HG03064 (cell line): Measurements from ENCODE around the gene KCNN2.

Experiments used
- ATAC-seq: cut with Tn5 transposase; IDR thresholded peaks from one replicate; pipeline ENCODE4 v1.9.1; 2021; ENCODE audit warnings: low read depth; ENCODE audit not compliant: unreplicated experiment

KCNN2 gene

DNA sequence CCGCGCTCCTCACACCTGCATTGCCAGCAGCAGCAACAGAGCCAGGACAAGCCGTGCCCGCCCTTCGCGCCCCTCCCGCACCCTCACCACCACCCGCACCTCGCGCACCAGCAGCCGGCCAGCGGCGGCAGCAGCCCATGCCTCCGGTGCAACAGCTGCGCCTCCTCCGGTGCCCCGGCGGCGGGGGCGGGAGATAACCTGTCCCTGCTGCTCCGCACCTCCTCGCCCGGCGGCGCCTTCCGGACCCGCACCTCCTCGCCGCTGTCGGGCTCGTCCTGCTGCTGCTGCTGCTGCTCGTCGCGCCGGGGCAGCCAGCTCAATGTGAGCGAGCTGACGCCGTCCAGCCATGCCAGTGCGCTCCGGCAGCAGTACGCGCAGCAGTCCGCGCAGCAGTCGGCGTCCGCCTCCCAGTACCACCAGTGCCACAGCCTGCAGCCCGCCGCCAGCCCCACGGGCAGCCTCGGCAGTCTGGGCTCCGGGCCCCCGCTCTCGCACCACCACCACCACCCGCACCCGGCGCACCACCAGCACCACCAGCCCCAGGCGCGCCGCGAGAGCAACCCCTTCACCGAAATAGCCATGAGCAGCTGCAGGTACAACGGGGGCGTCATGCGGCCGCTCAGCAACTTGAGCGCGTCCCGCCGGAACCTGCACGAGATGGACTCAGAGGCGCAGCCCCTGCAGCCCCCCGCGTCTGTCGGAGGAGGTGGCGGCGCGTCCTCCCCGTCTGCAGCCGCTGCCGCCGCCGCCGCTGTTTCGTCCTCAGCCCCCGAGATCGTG lies 517 bp downstream of the KCNN2 start:
- no peak for ATAC-seq

DNA sequence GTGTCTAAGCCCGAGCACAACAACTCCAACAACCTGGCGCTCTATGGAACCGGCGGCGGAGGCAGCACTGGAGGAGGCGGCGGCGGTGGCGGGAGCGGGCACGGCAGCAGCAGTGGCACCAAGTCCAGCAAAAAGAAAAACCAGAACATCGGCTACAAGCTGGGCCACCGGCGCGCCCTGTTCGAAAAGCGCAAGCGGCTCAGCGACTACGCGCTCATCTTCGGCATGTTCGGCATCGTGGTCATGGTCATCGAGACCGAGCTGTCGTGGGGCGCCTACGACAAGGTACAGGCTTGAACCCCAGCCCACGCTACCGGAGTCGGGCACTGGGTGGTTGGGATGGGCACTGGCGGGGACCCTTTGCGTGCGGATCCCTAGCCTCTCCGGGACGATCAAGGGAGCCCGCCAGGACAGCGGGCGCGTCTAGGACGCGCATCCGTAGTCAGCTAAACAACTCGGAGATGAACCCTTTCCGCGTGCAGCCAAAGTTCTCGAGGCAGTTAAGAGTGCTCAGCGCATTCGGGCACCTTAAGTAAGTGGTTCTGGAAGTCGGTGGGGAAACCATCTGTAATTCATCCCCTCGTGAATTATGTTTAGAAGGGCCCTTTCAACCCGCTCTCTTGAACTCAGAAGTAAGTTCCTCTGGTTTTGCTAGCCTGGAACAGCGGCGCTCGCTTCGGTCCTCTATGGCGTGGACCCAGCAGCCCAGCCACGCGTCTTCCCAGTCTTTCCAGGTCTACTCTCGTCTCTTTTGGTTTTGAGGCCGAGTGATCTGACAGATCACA lies 1.3 kb downstream of the KCNN2 start:
- no peak for ATAC-seq

DNA sequence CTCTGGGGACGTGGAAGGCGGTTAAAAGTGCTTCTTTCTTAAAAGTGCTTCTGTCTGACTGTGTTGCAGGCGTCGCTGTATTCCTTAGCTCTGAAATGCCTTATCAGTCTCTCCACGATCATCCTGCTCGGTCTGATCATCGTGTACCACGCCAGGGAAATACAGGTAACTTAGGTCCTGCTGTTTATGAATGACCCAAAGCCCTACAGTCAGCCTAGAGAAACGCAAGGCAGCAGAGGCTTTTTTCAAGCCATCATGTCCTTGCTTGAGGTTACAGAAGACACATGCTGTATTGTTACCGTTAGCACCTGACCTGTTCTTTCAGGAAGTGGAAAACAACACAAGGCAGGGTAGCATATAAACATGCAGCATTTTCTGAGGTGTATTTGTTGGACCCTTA lies 2.0 kb downstream of the KCNN2 start:
- no peak for ATAC-seq

DNA sequence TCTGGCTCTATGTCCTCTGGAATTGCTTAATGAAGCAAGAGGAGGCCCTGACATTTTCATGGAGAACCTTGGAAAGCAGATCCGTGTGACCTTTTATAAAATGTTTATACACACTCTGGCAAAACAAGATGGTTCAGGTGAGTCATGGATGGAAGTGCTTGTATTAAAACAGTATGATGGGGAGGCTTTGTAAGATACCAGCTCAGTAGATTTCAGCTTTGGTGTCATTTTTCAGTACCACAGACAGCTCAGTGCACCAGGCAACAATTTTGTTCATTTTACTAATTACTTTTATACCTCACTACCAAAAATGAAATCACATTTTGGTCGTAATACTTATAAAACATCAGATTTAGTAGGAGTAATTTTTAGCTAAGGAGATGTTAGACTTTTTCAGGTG lies 5.2 kb downstream of the KCNN2 start:
- no peak for ATAC-seq

DNA sequence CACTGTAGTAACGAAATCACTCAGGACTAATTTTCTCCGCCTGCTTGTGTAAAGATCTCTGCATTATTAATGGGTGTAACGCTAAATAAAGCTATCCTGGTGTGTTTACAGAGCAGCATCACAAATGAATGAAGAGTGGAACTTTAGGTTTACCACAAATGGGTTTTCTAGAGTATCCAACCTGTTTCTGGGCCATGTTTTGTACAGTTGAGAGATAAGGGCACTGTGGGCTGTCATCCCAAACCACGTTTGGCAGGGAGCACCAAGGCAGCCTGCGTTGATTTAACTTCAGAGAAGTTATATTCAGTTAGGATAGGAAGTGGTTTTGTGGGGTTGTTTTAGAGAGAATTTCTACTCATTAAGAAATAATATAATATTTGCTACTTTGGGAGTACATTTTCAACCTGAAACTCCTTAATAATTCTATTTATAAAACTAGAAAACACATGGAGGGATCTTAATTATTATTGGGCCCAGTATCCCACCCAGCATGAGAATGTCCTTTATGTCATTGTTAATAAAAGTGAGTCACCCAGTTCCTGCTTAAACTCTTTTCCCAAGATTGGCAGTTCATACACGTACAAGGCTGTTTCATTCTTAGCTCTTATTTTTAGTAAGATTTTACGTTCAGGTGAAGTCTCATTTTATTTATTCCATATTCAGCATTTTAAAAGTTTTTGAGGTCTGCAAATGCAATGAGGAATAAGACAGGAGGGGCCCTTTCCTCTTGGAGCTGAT lies 8.0 kb downstream of the KCNN2 start:
- no peak for ATAC-seq

DNA sequence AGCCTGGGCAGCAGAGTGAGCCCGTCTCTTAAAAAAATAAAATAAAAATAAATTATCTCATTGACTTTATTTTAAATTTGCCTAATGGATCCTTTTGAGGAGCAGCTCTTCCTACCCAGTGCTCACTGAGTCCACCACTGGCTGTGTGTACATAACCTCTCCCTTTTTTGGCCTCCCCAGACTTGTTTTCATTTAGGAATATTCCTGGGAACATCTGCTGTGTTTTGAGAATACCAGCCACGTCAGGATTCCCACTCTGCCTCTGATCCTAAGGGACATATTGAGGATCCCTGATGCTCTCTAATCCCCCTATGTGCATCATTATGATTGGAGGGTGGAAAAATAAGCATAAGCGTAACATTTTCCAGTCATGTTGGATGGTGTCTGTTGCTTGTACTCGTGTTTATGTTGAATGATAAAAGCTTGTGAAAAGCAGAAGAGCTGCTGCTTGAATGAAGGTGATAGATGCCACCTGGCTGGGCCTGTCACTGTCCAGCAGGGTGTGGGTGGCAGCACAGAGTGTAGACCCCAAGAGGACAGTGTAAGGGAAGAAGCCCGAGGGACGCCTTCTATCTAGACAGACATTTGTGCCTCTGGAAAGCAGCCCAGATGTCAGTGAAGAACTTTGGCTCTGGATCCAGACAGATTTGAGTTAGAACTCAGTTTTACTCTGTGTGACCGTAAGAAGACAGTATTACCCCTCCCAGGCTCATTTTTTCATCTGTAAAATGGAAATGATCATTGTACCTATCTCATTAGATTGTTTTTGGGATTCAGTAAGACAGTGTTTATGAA lies 15.4 kb downstream of the KCNN2 start:
- no peak for ATAC-seq

DNA sequence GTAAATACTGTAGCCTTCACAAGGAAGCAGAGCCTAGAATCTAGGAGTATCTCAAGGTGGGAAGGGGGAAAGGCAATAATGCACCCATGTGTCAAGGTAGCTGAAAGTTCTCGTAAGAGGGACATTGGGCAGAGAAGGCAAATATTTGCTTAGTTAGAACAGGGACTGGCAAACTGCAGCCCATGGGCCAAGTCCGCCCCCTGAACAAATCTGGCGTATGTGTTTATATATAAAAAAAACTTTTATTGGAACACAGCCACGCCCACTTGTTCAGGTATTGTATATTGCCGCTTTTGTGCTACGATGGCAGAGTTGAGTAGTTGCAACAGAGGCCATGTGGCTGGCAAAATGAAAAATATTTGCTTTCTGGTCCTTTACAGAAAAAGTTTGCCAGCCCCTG lies 16.1 kb downstream of the KCNN2 start:
- no peak for ATAC-seq

DNA sequence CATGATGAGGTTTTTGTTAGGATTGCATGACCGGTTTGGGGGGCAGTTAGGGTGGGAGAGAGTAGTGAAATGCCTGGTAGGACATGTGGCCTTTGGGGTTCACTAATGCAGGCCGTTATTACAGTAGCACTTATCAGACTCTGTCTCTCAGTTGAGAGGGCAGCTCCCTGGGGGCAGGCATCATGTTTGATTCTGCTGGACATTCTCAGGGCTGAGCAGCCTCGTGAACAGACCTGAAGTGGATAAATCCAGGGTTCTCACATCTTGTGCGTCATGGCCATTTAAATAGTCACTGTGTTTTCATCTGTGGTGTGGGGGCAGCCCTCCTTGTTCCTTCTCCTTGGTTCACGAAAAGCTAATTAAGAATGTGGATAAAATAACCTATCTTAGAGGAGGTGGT lies 18.9 kb downstream of the KCNN2 start:
- no peak for ATAC-seq

DNA sequence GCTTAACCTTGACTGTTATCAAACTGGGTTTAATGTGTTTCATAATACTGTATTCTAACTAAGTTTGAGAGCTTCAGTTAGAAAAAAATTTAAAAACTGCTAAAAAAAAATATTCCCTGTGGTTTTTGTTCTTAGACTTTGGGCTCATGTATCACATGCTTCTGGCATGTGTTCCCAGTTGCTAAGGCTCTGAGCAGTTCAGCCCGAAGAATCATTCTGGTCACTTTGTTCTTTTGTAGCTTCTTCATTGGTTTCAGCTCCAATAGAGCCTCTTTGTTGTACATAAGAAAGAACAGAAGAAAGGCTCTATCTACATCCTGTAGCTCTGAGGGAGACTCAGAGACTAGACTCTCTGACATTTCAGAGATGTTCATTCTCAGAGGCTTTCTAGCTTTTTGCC lies 25.6 kb downstream of the KCNN2 start:
- no peak for ATAC-seq

DNA sequence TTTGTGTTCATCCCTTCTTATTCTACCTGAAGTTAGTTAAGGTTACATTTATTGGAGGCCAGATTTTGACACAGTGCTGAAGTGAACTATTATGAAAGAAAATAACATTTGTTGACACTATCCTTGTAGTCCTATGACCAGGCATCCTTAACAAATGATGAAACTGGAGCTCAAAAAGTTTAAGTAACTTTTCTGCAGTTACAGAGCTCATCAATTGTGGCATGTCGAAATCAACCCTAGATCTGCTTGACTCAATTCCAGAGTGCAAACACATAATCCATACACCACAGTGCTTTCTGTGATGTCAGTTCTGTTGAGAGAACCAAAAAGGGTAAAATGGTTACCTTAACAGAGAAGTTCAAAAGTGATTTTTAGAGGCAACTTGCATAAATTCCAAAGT lies 28.6 kb downstream of the KCNN2 start:
- no peak for ATAC-seq

DNA sequence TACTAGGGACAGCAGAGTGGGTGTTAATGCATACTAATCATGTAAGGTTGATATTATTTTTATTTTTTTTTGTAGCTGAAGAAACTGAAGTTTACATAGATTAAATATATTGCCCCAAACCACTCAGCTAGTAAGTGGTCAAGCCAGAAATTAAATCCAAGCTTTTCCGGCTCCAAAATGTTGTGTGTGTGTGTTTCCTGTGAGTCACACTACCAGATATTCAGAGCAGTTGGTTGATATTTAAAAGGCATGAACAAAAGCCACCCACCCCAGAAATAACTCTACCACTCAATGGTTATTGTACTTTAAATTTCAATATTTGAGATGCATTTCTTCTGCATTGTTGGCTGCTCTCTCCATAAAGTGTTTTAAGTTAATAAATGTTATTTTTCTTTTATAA lies 29.5 kb downstream of the KCNN2 start:
- ATAC-seq: no peak

DNA sequence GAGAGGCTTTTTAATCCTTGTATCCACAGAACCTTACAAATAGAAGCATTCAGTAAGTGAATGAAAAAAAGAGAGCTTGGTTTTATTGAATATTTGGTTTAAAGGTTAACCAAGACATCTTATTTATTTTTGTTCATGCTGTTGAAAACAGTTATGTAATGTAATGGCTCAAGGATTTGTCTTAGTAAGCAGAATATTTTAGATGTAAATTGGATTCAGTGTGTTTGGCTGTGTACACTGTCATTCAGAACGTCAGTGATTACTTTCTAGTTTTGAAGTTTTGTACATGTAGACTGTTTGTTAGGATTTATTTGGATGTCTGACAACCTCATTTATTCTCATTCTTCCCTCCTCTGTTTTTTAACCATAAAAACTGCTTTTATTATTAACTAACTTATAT lies 31.3 kb downstream of the KCNN2 start:
- ATAC-seq: no peak

DNA sequence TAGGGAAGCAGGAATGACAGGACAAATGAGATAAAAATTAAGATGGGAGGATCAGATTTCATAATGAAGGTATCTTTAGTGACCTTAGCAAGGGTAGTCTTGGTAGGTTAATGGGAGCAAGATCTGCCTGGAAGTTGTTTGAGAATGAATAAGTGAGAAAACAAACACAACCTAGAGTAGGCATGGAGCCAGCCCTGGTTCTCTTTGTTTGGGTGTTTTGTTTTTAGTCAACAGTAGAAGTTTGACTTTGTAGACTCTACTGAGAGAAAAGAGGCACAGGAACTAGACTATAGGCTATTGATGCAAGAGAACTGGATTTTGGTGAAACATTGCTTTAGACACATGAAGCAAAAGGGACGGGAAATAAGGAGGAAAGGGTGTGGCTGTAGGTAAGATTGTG lies 40.3 kb downstream of the KCNN2 start:
- no peak for ATAC-seq

DNA sequence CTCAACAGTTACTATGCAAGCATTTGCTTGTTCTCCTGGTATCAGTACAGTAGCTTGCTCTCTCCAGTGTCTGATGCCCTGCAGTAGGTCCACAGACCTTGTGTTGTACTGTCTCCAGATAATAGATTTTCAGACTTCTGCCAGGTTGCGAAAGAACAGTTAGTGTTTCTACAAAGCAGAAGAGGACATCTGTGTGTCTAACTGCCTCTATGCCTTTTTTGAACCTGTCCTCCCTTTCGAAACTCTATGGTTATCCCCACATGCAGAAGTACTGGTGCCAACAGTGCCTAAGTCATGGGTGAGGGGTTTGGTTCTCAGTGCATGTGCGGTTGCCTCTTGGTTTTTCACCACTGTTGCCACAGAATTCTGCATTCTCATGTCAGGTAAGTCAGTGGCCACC lies 45.9 kb downstream of the KCNN2 start:
- ATAC-seq: no peak

DNA sequence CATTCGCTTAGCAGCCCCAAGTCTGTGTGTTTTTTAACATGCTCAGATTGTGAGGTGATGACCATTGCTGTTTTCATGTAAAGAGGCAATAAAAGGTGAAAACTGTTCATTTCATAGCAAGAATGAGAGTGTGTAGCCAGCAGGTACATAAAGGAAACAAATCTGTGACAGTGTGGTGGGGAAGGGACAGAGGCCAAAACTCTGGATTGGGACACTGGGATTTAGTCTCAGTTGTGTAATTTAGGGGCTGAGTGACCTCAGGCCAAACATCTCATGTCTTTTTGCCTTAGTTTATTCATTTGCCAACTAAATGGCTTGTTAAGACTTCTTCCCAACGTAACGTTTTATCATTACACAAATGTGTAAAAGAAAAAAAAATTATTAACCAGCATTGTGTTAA lies 47.0 kb downstream of the KCNN2 start:
- ATAC-seq: no peak

DNA sequence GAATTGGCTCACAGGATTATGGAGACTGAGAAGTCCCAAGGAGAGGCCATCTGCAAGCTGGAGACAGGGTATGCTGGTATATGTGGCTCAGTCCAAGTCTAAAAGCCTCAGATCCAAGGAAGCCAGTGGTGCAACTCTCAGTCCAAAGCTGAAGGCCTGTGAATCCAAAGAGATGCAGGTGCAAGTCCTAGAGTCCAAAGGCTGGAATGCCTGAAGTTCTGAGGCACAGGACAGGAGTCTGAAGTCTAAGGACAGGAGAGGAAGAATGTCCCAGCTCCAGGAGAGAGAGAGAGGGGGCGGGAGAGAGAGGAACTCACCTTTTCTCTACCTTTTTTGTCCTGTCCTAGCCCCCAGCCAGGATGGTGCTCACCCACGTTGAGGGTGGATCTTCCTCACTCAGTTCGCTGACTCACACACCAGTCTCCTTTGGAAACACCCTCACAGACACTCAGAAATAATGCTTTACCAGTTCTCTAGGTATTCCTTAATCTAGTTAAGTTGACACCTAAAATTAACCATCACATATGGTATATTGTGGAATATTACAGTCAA lies 49.6 kb downstream of the KCNN2 start:
- ATAC-seq: no peak

DNA sequence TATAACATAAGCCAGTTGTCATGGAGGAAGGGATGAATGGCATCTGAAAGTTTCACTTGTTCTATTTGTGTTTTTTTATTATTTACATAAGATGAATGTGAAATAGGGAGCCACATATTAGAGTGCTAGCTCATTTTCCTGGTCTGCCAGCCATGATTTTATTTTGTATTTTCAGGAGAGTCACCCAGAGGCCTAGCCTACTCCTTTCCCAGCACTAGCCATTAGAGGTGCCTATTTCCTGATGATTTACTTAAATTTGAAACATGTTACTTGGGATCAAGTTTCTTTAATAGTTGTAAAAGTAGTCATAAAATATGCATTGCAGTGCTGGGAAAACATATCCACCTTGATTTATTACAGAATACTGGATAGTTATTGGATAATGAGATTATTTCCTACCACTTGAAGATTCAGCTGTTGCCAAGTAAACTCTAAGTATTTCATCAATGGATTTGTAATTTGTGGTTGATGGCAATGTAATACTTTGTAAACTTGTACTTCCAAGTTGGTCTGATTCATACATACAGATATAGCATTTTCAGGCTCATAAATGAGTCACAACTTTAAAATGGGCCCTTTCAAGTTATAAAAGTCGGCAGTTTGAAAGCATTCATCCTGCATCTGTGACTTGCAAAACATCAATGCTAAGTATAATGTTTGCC lies 50.8 kb downstream of the KCNN2 start:
- no peak for ATAC-seq

DNA sequence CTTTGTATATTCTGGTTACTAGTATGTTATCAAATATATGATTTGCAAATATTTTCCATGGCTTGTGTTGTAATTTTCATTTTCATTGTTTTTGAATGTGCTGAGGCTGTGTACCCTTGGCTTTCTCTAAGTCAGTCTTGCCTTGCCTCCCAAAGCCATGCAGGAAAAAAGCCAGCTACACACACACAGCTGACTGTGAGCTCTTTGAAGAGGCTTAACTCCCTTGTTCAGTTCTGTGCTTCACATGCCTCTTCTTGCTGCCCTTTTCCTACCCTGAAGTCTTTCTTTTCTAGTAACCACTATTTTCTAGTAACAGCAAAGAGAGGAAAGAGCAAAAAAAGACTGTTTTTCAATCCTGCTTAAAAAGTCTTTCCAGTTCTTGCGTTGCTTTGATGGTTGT lies 53.9 kb downstream of the KCNN2 start:
- no peak for ATAC-seq

DNA sequence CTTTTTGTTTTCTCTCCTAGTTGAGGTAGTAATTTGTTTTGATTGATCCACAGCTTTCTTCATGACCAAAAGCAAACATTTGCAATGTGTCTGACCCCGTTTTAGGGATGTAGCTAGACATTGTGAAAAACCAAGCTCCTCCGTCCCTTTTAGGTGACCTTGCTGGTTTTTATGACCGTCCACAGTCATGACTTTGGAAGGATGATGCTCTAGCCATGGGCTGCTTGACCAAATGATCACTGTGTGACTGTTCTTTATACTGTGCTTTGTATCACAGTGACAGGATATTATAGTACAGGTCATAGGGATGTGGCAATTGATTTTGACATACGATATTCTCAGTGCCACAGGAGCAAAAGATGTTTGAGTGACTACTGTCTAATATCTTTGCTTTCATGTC lies 54.4 kb downstream of the KCNN2 start:
- no peak for ATAC-seq

DNA sequence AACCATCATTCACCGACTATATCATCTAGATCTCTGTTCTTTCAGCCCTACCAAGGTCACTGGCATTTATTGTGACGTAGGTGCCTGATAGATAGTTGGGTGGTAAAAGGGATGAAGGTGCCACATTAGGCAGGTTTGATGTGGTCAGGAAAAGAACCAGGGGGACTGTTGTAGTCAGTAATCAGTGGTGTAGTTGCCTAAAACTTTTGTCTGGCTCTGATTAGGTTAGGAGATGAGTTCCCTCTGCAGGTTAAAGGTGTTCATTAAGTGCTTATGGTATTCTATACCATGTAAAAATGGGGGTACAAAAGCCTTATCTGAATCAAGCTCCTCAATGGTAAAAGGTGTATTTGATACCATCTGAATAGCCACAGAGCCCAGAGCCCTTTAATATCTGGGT lies 55.6 kb downstream of the KCNN2 start:
- ATAC-seq: no peak
